Ramos (cell line): ENCODE results near the gene PDE4D.
"Not testable (repeated sequence)": the region's sequence is repeated elsewhere in the genome, so short reads cannot be mapped to it uniquely, and the experiment has no call there.

Source experiments
- in situ Hi-C: fragments of 300-500 bp; cut with MboI; formaldehyde crosslinking; loops from one replicate; pipeline ENCODE4 v1.14.3; 2022; ENCODE audit warnings: low sequenced_read_pairs; ENCODE audit not compliant: unreplicated experiment

Gene PDE4D

GRCh38 chr5:58965677-58966414 is 927.7 kb downstream of the PDE4D start:
- in situ Hi-C loops, result no loop called here

- in situ Hi-C loops, result no loop called here
Observed at GRCh38 chr5:58963821-58964220, 929.7 kb downstream of the PDE4D start.

GRCh38 chr5:58963361-58963760 is 930.2 kb downstream of the PDE4D start:
- in situ Hi-C loops, result no loop called here

- in situ Hi-C loops, result no loop called here
Observed at GRCh38 chr5:58961631-58962280, 931.8 kb downstream of the PDE4D start.

- in situ Hi-C loops, result no loop called here
Observed at GRCh38 chr5:58958701-58959100, 934.8 kb downstream of the PDE4D start.

GRCh38 chr5:58953218-58953617 is 940.3 kb downstream of the PDE4D start:
- in situ Hi-C loops, result not testable (repeated sequence)

GRCh38 chr5:58950224-58950623 is 943.3 kb downstream of the PDE4D start:
- in situ Hi-C loops, result no loop called here

- in situ Hi-C loops, result no loop called here
Observed at GRCh38 chr5:58946230-58946629, 947.3 kb downstream of the PDE4D start.

- in situ Hi-C loops, result no loop called here
Observed at GRCh38 chr5:58944221-58944620, 949.3 kb downstream of the PDE4D start.

- in situ Hi-C loops, result no loop called here
Observed at GRCh38 chr5:58940446-58940845, 953.1 kb downstream of the PDE4D start.

- in situ Hi-C loops, result no loop called here
Observed at GRCh38 chr5:58939664-58940063, 953.9 kb downstream of the PDE4D start.

- in situ Hi-C loops, result no loop called here
Observed at GRCh38 chr5:58938563-58939424, 954.7 kb downstream of the PDE4D start.

- in situ Hi-C loops, result no loop called here
Observed at GRCh38 chr5:58937031-58937681, 956.4 kb downstream of the PDE4D start.

GRCh38 chr5:58934629-58935097 is 958.9 kb downstream of the PDE4D start:
- in situ Hi-C loops, result no loop called here

GRCh38 chr5:58933891-58934628 is 959.5 kb downstream of the PDE4D start:
- in situ Hi-C loops, result no loop called here

GRCh38 chr5:58932057-58932612 is 961.4 kb downstream of the PDE4D start:
- in situ Hi-C loops, result no loop called here

- in situ Hi-C loops, result no loop called here
Observed at GRCh38 chr5:58930520-58930919, 963.0 kb downstream of the PDE4D start.

- in situ Hi-C loops, result no loop called here
Observed at GRCh38 chr5:58929726-58930125, 963.8 kb downstream of the PDE4D start.

GRCh38 chr5:58927938-58928337 is 965.6 kb downstream of the PDE4D start:
- in situ Hi-C loops, result no loop called here
